ENCODE results near the gene HIF1AN. TPM values are rescaled to one million over a fixed set of nuclear protein-coding genes. Genes with fewer than 3 reads are reported as not detected.

Gene HIF1AN
- total RNA-seq, 1 experiment from 2014 or later, result 83.1 TPM

GRCh38 chr10:100579261-100580090 lies 43.7 kb downstream of the HIF1AN start:
- Histone ChIP-seq H3K4me1 (ENCODE audit: control insufficient read depth, insufficient read depth, low read length) (no peaks in the 10 kb centered on the region), H3K36me3 (ENCODE audit: control insufficient read depth, insufficient read depth, low read length) (no peaks in the 10 kb centered on the region), H3K9me3 (ENCODE audit: control insufficient read depth, insufficient read depth, low read depth, low read length) (no peaks in the 10 kb centered on the region), H3K4me3 (ENCODE audit: low read depth in 2 of 2, low read length in 2 of 2) (no peak overlapping the region), H3K27me3 (ENCODE audit: control insufficient read depth, insufficient read depth, low read length) (peaks cover 8% of the 10 kb centered on the region), H3K27ac (ENCODE audit: low read length) (no peak overlapping the region)
- TF ChIP-seq SIN3A (IDR thresholded peaks at IDR 0.05; ENCODE audit: borderline replicate concordance, insufficient read depth, low read depth, low read length), result no peak
- TF ChIP-seq CTCF (IDR thresholded peaks at IDR 0.05), result no peak
- no peak for TF ChIP-seq POLR2AphosphoS5 (IDR thresholded peaks at IDR 0.05; ENCODE audit: low read depth, low read length)
- no peak for TF ChIP-seq REST (IDR thresholded peaks at IDR 0.05; ENCODE audit: insufficient read depth in 1 of 2, low read depth in 2 of 2, low read length in 1 of 2)
- TF ChIP-seq TCF7L2 (IDR thresholded peaks at IDR 0.05; ENCODE audit: low read depth, low read length), result no peak
- intact Hi-C loops (cut with micrococcal nuclease; ENCODE audit: unreplicated experiment) (no loop called here), in situ Hi-C loops (cut with HindIII; ENCODE audit: low pct_unique_long_range_greater_than_20kb, low sequenced_read_pairs) (no loop called here)
- DNase-seq (ENCODE audit: low read depth, low spot score) (no peak), ATAC-seq (no peak)
- BruUV-seq (replicated peaks), result no TSS peak
- ChIA-PET CTCF (no interaction called here), POLR2A (interaction anchor here (0.6 kb wide), 1 partner anchor 13 kb away, joined by 8 read pairs; no protein-coding TSS in a partner anchor)

GRCh38 chr10:100586959-100587358 lies 51.2 kb downstream of the HIF1AN start:
- ChIA-PET CTCF (no interaction called here), POLR2A (no interaction called here)
- Histone ChIP-seq H3K4me3 (ENCODE audit: low read depth in 2 of 2, low read length in 2 of 2) (no peak overlapping the region), H3K4me1 (ENCODE audit: control insufficient read depth, insufficient read depth, low read length) (no peaks in the 10 kb centered on the region), H3K36me3 (ENCODE audit: control insufficient read depth, insufficient read depth, low read length) (no peaks in the 10 kb centered on the region), H3K27ac (ENCODE audit: low read length) (no peak overlapping the region), H3K9me3 (ENCODE audit: control insufficient read depth, insufficient read depth, low read depth, low read length) (peaks cover 5% of the 10 kb centered on the region; the same call in 1 of the 2 replicates), H3K27me3 (ENCODE audit: control insufficient read depth, insufficient read depth, low read length) (peaks cover 38% of the 10 kb centered on the region)
- no peak for ATAC-seq
- intact Hi-C loops (cut with micrococcal nuclease; ENCODE audit: unreplicated experiment), result no loop called here
- in situ Hi-C loops (cut with HindIII; ENCODE audit: low pct_unique_long_range_greater_than_20kb, low sequenced_read_pairs), result no loop called here
- no TSS peak for BruUV-seq (replicated peaks)
- no peak for DNase-seq (ENCODE audit: low read depth, low spot score)
- no peak for TF ChIP-seq REST (IDR thresholded peaks at IDR 0.05; ENCODE audit: insufficient read depth in 1 of 2, low read depth in 2 of 2, low read length in 1 of 2)

All from Panc1 (cell line).